Activated CD8-positive, alpha-beta memory T cell treated with anti-CD3 and anti-CD28 coated beads for 4 hours (primary cell): ENCODE measurements around the gene IFRD2.
"Not testable (repeated sequence)": the region's sequence is repeated elsewhere in the genome, so short reads cannot be mapped to it uniquely, and the experiment has no call there.

ENCODE experiments used
- DNase-seq, 2 donors: peaks; one replicate each; pipeline ENCODE4 v3.0.0-alpha.2; 2020; ENCODE audit warnings: low read depth in 2 of 2

Gene IFRD2

DNA sequence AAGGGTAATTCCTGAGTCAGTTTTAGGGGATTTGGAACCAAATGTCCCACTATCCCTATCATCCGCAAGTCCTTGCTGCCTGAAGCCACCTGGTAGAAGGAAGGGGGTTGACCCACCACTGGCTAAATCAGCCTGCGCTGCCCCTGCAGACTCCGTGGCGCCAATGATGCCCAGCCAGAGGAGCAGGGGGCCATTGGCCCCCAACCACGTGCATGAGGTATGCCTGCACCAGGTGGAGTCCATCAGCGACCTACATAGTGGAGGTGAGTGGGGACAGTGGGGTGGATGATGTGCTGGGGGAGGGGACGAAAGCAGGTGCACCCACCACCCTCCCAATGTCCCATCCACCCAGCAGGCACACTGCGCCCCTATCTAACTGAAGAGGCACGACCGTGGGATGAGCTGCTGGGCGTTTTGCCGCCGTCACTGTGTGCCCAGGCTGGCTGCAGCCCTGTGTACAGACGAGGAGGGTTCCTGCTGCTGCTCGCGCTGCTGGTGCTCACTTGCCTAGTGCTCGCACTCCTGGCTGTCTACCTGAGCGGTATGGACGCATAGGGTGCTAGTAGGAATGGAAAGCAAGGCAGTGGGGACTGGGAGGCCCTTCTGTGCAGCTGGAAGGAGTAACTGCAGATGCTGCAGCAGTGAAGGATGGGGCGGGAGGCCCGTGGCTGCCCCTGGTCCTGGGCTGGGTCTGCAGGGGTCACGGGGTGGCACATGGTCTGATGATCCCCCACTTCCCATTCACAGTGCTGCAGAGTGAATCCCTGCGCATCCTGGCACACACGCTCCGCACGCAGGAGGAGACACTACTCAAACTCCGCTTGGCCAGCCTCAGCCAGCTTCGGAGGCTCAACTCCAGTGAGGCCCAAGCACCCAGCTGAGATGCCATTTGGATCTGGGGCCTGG lies 5.7 kb downstream of the IFRD2 start:
- DNase-seq = no peak

DNA sequence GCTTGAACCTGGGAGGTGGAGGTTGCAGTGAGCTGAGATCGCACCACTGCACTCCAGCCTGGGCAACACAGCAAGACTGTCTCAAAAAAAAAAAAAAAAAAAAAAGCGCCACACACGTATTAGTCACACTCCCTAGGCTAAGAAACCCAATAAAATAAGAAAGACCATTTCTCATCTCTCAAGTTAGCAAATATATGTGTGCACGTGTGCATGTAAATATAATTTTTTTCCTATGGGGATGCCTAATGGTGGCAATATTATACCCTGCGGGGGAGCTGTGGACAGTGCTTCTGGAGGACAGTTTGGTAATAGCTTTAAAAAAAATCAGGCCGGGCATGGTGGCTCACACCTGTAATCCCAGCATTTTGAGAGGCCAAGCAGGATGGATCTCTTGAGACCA lies 8.1 kb downstream of the IFRD2 start:
- not testable (repeated sequence) for DNase-seq

- DNase-seq = no peak
Measured at GRCh38 chr3:50279255-50280016, 12.8 kb downstream of the IFRD2 start.

DNA sequence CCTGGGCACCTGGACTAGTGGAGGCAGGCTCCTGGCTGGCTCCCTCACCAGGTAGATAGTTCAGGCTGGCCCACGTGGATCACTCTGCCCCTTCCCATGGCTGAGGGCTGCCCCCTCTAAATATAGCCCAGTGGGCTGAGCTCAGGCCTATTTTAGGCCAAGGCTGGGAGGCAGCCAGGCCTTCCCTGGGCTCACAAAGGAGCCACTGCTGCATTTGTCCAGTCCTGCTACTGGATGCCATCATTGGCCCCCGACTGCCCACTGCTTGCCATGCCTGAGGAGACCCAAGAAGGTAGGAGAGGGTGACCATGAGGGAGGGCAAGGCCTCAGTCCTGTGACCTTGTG lies 13.4 kb downstream of the IFRD2 start, which contains the start of gene LSMEM2:
Gene LSMEM2, plus strand, starts transcription at position 208 of the 345 bp plus-strand sequence. Its CDS starts 27 bp downstream, at position 235.
- DNase-seq = no peak

DNA sequence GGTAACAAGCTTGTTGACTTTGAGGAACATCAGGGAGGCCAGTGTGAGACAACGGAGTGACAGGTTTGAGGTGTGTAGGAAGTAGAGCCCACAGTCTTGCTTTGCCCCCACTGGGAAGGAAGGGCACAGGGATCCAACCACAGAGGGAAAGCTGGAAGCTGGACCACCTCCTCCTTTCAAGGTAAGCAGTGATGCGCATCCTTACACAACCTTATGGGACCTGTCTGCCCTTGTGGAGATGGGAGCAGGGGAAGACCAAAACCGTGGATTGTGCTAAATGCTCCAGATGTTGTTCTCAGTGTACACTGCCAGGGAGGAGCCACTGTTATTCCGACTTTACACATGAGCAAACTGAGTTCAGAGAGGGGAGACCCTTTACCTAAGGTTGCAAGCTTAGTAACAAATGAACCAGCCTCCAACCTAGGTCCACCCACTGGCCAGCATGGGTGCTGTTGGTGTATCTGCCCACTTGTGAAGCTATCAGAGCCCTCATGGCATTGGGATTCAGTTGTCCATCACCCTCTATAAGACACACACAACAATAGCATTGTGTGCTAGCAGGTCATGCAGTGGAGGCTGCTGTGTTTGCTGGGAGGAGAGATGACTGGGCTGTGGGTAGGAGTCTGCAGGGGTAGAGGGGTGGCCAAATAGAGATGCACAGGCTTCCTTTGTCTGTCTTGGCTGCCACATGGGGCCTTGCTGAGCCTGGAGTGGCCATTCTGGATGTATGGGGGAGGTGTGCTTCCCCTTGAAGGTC lies 13.9 kb downstream of the IFRD2 start:
- DNase-seq = no peak

DNA sequence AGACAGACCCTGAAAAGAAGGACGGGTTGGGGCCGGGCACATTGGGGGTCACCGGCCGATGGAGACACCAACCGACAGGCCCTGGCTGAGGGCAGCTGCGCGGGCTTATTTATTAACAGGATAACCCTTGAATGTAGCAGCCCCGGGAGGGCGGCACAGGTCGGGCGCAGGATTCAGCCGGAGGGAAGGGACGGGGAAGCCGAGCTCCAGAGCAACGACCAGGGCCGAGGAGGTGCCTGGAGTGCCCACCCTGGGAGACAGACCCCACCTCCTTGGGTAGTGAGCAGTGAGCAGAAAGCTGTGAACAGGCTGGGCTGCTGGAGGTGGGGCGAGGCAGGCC lies 15.5 kb downstream of the IFRD2 start:
- DNase-seq = no peak

- no peak for DNase-seq
Measured at GRCh38 chr3:50275996-50276761, 16.1 kb downstream of the IFRD2 start.

DNA sequence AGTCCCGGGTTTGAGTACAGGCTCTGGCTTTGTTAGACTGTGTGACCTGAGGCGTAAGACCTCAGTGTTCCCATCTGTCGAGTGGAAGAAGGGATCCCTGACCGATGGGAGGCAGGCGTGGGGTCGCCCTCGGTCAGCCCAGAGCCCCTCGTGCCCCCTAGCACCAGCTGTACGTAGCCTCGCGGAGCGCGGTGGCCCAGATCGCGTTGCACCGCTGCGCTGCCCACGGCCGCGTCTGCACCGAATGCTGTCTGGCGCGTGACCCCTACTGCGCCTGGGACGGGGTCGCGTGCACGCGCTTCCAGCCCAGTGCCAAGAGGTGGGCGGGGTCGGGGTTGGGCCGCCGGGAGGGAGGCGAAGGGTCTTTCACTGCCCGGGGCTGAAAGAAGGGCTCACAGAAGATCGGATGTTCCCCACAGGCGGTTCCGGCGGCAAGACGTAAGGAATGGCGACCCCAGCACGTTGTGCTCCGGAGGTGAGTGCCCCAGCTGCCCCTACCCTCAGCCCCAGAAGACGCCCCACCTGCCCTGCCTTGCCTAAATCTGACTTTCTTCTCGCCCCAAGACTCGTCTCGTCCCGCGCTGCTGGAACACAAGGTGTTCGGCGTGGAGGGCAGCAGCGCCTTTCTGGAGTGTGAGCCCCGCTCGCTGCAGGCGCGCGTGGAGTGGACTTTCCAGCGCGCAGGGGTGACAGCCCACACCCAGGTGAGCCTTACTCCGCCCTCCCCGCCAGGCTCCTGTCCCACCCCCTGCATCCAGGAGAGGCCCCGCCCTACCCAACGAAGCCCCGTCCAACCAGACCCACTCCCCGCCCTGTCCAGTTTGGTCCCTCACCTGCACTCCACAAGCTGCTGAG lies 16.9 kb downstream of the IFRD2 start:
- DNase-seq = no peak

- DNase-seq = peak; percentile 30 to 46
Measured at GRCh38 chr3:50274371-50275104, 17.7 kb downstream of the IFRD2 start.

DNA sequence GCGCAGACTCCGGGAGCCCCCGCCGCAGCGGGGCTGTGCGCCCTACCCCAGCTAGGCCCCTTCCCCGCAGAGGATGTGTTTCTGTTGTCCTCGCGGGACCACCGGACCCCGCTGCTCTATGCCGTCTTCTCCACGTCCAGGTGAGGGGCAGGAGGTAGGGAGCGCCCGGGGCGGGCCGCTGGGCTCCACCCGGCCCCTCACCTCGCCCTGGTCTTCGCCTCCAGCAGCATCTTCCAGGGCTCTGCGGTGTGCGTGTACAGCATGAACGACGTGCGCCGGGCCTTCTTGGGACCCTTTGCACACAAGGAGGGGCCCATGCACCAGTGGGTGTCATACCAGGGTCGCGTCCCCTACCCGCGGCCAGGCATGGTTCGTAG lies 18.6 kb downstream of the IFRD2 start:
- DNase-seq = no peak

- peak; percentile 71 to 74 for DNase-seq
Measured at GRCh38 chr3:50272911-50273688, 19.1 kb downstream of the IFRD2 start.

GRCh38 chr3:50272538-50272910 lies 19.7 kb downstream of the IFRD2 start:
- not testable (repeated sequence) for DNase-seq

- no peak for DNase-seq
Measured at GRCh38 chr3:50271314-50271936, 20.8 kb downstream of the IFRD2 start.

- DNase-seq = no peak
Measured at GRCh38 chr3:50270422-50271224, 21.6 kb downstream of the IFRD2 start.

DNA sequence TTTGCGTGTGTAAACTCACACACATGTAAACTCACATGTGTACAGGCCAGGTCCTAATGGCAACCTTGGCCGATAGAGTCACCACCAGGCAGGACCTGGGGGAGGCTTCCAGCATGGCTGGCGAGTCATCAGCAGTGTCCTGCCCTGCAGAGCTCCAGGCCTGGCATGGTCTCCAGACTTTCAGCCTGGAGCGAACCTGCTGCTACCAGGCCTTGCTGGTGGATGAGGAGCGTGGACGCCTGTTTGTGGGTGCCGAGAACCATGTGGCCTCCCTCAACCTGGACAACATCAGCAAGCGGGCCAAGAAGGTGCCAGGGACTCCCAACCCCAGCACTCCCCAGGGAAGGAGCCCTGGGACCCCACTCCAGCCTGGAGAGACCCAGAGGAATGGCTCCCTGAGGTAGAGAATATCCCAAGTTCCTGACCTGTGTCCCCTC lies 22.2 kb downstream of the IFRD2 start:
- no peak for DNase-seq

DNA sequence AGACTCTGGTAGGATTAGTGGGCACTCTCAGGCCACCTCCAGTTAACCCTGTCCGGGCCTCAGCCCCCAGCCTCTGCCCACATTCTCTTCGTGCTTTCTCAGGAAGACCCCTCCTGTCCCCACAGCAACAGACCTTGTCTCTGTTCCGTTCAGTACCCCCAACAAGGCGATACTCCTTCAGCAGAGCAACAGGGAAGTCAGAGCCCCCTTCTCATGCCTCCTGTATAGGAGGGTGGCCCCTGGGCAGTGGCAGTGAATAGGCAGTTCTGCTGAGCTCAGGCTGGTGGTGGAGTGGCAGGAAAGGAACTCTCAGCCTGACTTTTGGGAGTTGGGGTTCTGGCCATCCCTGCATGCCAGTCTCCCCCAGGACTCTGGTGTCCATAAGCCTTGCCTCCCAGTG lies 22.8 kb downstream of the IFRD2 start:
- DNase-seq = no peak

GRCh38 chr3:50268703-50269451 lies 23.4 kb downstream of the IFRD2 start, which contains the start of gene SEMA3B:
TSS of gene SEMA3B (plus strand) at chr3:50269147. CDS start at chr3:50269241, 94 bp downstream.
- no peak for DNase-seq
